PC-3 (cell line): ENCODE data around the gene CST8. TPM values are rescaled to one million over a fixed set of nuclear protein-coding genes. Genes with fewer than 3 reads are reported as not detected.

Experiments used
- ATAC-seq: fragments of 200-7000 bp; cut with Tn5 transposase; 2 replicates; pipeline ENCODE4 v1.9.1; 2020; ENCODE audit warnings: mild to moderate bottlenecking, moderate library complexity
- BruUV-seq: library from RNA; stranded (reverse); fragments of 400-500 nt; replicated peaks from 2 replicates; lab custom pipeline; 2021; lab: Mats Ljungman, UMichigan
- CTCF ChIA-PET: fragments of 300-600 bp; sonication (Branson Sonifier 250); formaldehyde crosslinking; loops from one replicate; lab custom pipeline; 2022; ENCODE audit warnings: antibody characterized with exemption; lab: Charles Lee
- POLR2A ChIA-PET: fragments of 300-600 bp; sonication (Branson Sonifier 250); formaldehyde crosslinking; loops from one replicate; lab custom pipeline; 2022; ENCODE audit warnings: antibody characterized with exemption; ENCODE audit not compliant: unreplicated experiment; lab: Charles Lee
- DNase-seq: peaks from one replicate; pipeline ENCODE4 v3.0.0-alpha.2; 2015
- H2AFZ ChIP-seq: fragments of 300-600 bp; sonication (generic); 2 replicates; pipeline ENCODE4 v1.6.0; 2016; ENCODE audit warnings: antibody characterized with exemption, low read length
- H3F3A ChIP-seq: fragments of 300-600 bp; sonication (generic); one replicate; pipeline ENCODE4 v1.6.0; 2017; ENCODE audit warnings: antibody characterized with exemption, low read length, control low read depth, mild to moderate bottlenecking; ENCODE audit not compliant: unreplicated experiment
- H3K27ac ChIP-seq: fragments of 300-600 bp; sonication (generic); 2 replicates; pipeline ENCODE4 v1.5.1; 2016; ENCODE audit warnings: mild to moderate bottlenecking, low read length
- H3K27me3 ChIP-seq: fragments of 300-600 bp; sonication (generic); 2 replicates; pipeline ENCODE4 v1.6.1; 2016; ENCODE audit warnings: low read length, mixed read lengths
- H3K36me3 ChIP-seq: fragments of 300-600 bp; sonication (generic); 2 replicates; pipeline ENCODE4 v1.6.1; 2016; ENCODE audit warnings: low read depth, mixed run types, low read length, mixed read lengths
- H3K4me1 ChIP-seq: fragments of 300-600 bp; sonication (generic); 2 replicates; pipeline ENCODE4 v1.5.1; 2016; ENCODE audit warnings: low read length; ENCODE audit not compliant: insufficient read depth
- H3K4me2 ChIP-seq: fragments of 300-600 bp; sonication (generic); 2 replicates; pipeline ENCODE4 v1.6.0; 2016; ENCODE audit warnings: low read length
- H3K4me3 ChIP-seq: fragments of 300-600 bp; sonication (generic); 2 replicates; pipeline ENCODE4 v1.5.1; 2016; ENCODE audit warnings: mild to moderate bottlenecking, low read length, mixed read lengths
- H3K79me2 ChIP-seq: fragments of 300-600 bp; sonication (generic); 2 replicates; pipeline ENCODE4 v1.6.1; 2017; ENCODE audit warnings: low read length, mixed read lengths
- H3K9ac ChIP-seq: fragments of 300-600 bp; sonication (generic); 2 replicates; pipeline ENCODE4 v1.6.0; 2016; ENCODE audit warnings: mild to moderate bottlenecking, low read length
- H3K9me2 ChIP-seq: fragments of 300-600 bp; sonication (generic); replicated peaks from 2 replicates; pipeline ENCODE4 v1.6.1; 2016; ENCODE audit warnings: mixed run types, low read length, mixed read lengths
- H3K9me3 ChIP-seq: fragments of 300-600 bp; sonication (generic); 2 replicates; pipeline ENCODE4 v1.6.1; 2016; ENCODE audit warnings: low read length, mixed read lengths
- H4K20me1 ChIP-seq: fragments of 300-600 bp; sonication (generic); 2 replicates; pipeline ENCODE4 v1.6.1; 2016; ENCODE audit warnings: low read length, mixed read lengths
- CTCF ChIP-seq: fragments of 300-600 bp; sonication (generic); conservative IDR thresholded peaks from 2 replicates; pipeline ENCODE4 v1.5.1; 2017; ENCODE audit warnings: antibody characterized with exemption, low read depth, mild to moderate bottlenecking, low read length
- EZH2 ChIP-seq: fragments of 300-600 bp; sonication (generic); IDR thresholded peaks from one replicate; pipeline ENCODE4 v1.6.1; 2017; ENCODE audit warnings: antibody characterized with exemption, mild to moderate bottlenecking, low read length; ENCODE audit not compliant: unreplicated experiment
- EZH2phosphoT487 ChIP-seq: fragments of 300-600 bp; sonication (generic); IDR thresholded peaks from 2 replicates; pipeline ENCODE4 v1.6.1; 2018; ENCODE audit warnings: mild to moderate bottlenecking, antibody characterized with exemption, low read length, borderline replicate concordance
- intact Hi-C: fragments of 100-400 bp; cut with micrococcal nuclease; formaldehyde crosslinking; loops from 2 replicates; pipeline ENCODE4 v1.9.0; 2023
- total RNA-seq: library from RNA; depleted of rRNA; stranded (reverse); fragments of >200 nt; gene quantifications from 2 replicates; pipeline ENCODE4 v1.2.3, GENCODE V29; 2014

CST8 gene
- total RNA-seq, 1 experiment from 2014 or later: not detected

DNA sequence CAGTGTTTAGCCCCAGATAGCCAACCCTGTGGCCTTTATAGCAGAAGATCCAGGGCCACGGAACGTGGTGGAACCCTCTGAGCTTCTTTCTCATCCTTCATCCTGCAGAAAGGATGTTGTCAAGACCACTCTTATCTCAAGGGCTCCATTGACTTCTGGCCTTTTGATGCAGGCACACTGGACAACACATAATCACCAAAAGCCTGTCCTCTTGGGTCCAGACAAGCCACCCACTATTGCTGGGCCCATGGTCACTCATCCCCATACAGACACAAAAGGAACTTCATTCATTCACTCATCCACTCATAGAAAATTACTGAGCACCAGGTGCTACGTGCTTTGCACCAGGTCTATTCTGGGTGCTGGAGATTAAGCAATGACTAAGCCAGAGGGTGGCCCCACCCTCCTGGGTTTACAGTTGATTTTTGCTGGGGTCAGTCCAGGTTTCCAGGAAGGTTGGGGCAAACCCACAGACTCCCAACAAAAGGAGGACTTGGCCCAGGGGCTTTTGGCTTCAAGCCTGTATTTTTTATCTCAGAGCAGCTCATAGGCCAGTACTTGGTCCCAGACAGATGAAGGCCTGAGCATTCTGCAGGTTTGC, 2.4 kb downstream of the CST8 start:
- no peak overlapping the region for H3K27ac ChIP-seq
- H3F3A ChIP-seq: no peaks in the 10 kb centered on the region
- no peak overlapping the region for H3K4me2 ChIP-seq
- no peaks in the 10 kb centered on the region for H3K79me2 ChIP-seq
- no peak overlapping the region for H3K9ac ChIP-seq
- POLR2A ChIA-PET: no interaction called here
- H3K36me3 ChIP-seq: no peaks in the 10 kb centered on the region
- no peak overlapping the region for H2AFZ ChIP-seq
- no peaks in the 10 kb centered on the region for H3K9me2 ChIP-seq
- intact Hi-C loops: no loop called here
- CTCF ChIA-PET: no interaction called here
- no peak for DNase-seq
- H3K27me3 ChIP-seq: peaks cover 8% of the 10 kb centered on the region; the same call in 1 of the 2 replicates
- H3K9me3 ChIP-seq: no peaks in the 10 kb centered on the region
- no peak for ATAC-seq
- no peaks in the 10 kb centered on the region for H4K20me1 ChIP-seq
- BruUV-seq: no TSS peak
- H3K4me1 ChIP-seq: no peaks in the 10 kb centered on the region
- no peak overlapping the region for H3K4me3 ChIP-seq
- no peak for TF ChIP-seq EZH2phosphoT487
- no peak for TF ChIP-seq EZH2
- TF ChIP-seq CTCF: no peak

GRCh38 chr20:23497536-23497935, 6.6 kb downstream of the CST8 start:
- Histone ChIP-seq H3K27ac (no peak overlapping the region), H3K4me2 (no peak overlapping the region), H3K4me1 (no peaks in the 10 kb centered on the region), H3K4me3 (no peak overlapping the region), H3K9ac (no peak overlapping the region), H2AFZ (no peak overlapping the region), H3F3A (no peaks in the 10 kb centered on the region), H4K20me1 (no peaks in the 10 kb centered on the region), H3K36me3 (no peaks in the 10 kb centered on the region), H3K9me3 (no peaks in the 10 kb centered on the region), H3K27me3 (peaks cover 46% of the 10 kb centered on the region), H3K9me2 (no peaks in the 10 kb centered on the region), H3K79me2 (no peaks in the 10 kb centered on the region)
- CTCF ChIA-PET: no interaction called here
- ATAC-seq (no peak), DNase-seq (no peak)
- TF ChIP-seq EZH2phosphoT487 (no peak), EZH2 (no peak), CTCF (no peak)
- POLR2A ChIA-PET: no interaction called here
- BruUV-seq: no TSS peak
- intact Hi-C loops: no loop called here

DNA sequence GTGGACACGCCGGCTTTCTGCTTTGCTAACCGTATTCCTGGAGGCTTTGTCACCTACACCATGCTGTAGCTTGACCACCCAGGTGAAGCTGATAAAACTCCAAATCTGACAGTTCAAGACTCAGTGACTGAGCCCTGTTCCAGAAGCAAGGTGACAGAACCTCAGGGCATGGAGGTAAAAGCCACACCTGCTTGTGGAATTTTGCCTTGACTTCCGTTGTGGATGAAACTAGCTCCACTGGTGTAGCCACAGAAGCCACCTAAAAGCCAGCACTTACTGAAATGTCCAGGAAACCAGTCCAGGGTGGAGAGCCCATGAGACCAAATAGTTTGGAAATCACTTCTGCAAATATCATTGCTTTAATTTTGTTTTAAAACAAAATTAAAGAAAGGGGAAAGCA, 11.0 kb downstream of the CST8 start:
- no peak overlapping the region for H3K9ac ChIP-seq
- H2AFZ ChIP-seq: no peak overlapping the region
- DNase-seq: no peak
- TF ChIP-seq EZH2: no peak
- TF ChIP-seq CTCF: no peak
- no peak for TF ChIP-seq EZH2phosphoT487
- H3K9me3 ChIP-seq: no peaks in the 10 kb centered on the region
- no peak overlapping the region for H3K4me2 ChIP-seq
- intact Hi-C loops: no loop called here
- ChIA-PET CTCF (no interaction called here), POLR2A (no interaction called here)
- no peaks in the 10 kb centered on the region for H3K9me2 ChIP-seq
- no peaks in the 10 kb centered on the region for H3K36me3 ChIP-seq
- peaks cover 75% of the 10 kb centered on the region for H3K27me3 ChIP-seq
- H3F3A ChIP-seq: no peaks in the 10 kb centered on the region
- no peak overlapping the region for H3K27ac ChIP-seq
- no peak for ATAC-seq
- no TSS peak for BruUV-seq
- no peaks in the 10 kb centered on the region for H4K20me1 ChIP-seq
- H3K4me1 ChIP-seq: no peaks in the 10 kb centered on the region
- no peaks in the 10 kb centered on the region for H3K79me2 ChIP-seq
- no peak overlapping the region for H3K4me3 ChIP-seq
